GM23338 (cell line): ENCODE measurements around the gene FICD. TPM values are rescaled to one million over a fixed set of nuclear protein-coding genes. Genes with fewer than 3 reads are reported as not detected.

Experiments
- ATAC-seq: fragments of 200-7000 bp; cut with Tn5 transposase; 3 replicates; pipeline ENCODE4 v1.9.1; 2020
- DNase-seq: peaks from one replicate; pipeline ENCODE4 v3.0.0-alpha.2; 2015; ENCODE audit warnings: low spot score
- H2AFZ ChIP-seq: fragments of 200-600 bp; sonication (generic); 2 replicates; pipeline ENCODE4 v1.8.0; 2016; ENCODE audit warnings: antibody characterized with exemption, mild to moderate bottlenecking, moderate library complexity
- H3F3A ChIP-seq: fragments of 200-600 bp; sonication (generic); replicated peaks from 2 replicates; pipeline ENCODE4 v1.8.0; 2017; ENCODE audit warnings: antibody characterized with exemption, mixed run types, low read depth
- H3K27ac ChIP-seq: fragments of 200-600 bp; sonication (generic); 2 replicates; pipeline ENCODE4 v1.6.1; 2016; ENCODE audit warnings: low read depth
- H3K27me3 ChIP-seq: fragments of 200-600 bp; sonication (generic); 2 replicates; pipeline ENCODE4 v1.8.0; 2016; ENCODE audit warnings: mild to moderate bottlenecking, mixed run types, moderate library complexity; ENCODE audit not compliant: insufficient read depth
- H3K36me3 ChIP-seq: fragments of 200-600 bp; sonication (generic); 2 replicates; pipeline ENCODE4 v1.8.0; 2016; ENCODE audit warnings: mild to moderate bottlenecking; ENCODE audit not compliant: insufficient read depth
- H3K4me1 ChIP-seq: fragments of 200-600 bp; sonication (generic); 2 replicates; pipeline ENCODE4 v1.8.0; 2016; ENCODE audit warnings: mild to moderate bottlenecking, moderate library complexity; ENCODE audit not compliant: insufficient read depth
- H3K4me2 ChIP-seq: fragments of 200-600 bp; sonication (generic); 2 replicates; pipeline ENCODE4 v1.7.1; 2017; ENCODE audit warnings: mixed run types
- H3K4me3 ChIP-seq: fragments of 200-600 bp; sonication (generic); 2 replicates; pipeline ENCODE4 v1.6.1; 2016; ENCODE audit warnings: mixed run types
- H3K79me2 ChIP-seq: fragments of 200-600 bp; sonication (generic); replicated peaks from 2 replicates; pipeline ENCODE4 v1.8.0; 2017; ENCODE audit warnings: mild to moderate bottlenecking; ENCODE audit not compliant: insufficient read depth
- H3K9me2 ChIP-seq: fragments of 200-600 bp; sonication (generic); 2 replicates; pipeline ENCODE4 v1.8.0; 2017; ENCODE audit not compliant: insufficient read depth
- H4K20me1 ChIP-seq: fragments of 200-600 bp; sonication (generic); replicated peaks from 2 replicates; pipeline ENCODE4 v1.8.0; 2017; ENCODE audit warnings: mild to moderate bottlenecking; ENCODE audit not compliant: insufficient read depth
- H3K27ac Mint-ChIP-seq: 2 replicates; pipeline ENCODE4 v1.8.0; 2020; ENCODE audit warnings: inconsistent platforms, mild to moderate bottlenecking, moderate library complexity, mixed read lengths
- H3K27me3 Mint-ChIP-seq: 3 replicates; pipeline ENCODE4 v1.8.0; 2022; ENCODE audit warnings: low read depth, mild to moderate bottlenecking, moderate library complexity, mixed read lengths, inconsistent platforms; ENCODE audit not compliant: insufficient read depth, poor library complexity
- H3K36me3 Mint-ChIP-seq: 3 replicates; pipeline ENCODE4 v1.8.0; 2021; ENCODE audit warnings: low read depth, mild to moderate bottlenecking, inconsistent platforms, moderate library complexity, mixed read lengths
- H3K4me1 Mint-ChIP-seq: 3 replicates; pipeline ENCODE4 v1.8.0; 2020; ENCODE audit warnings: mild to moderate bottlenecking, inconsistent platforms, mixed read lengths
- H3K4me3 Mint-ChIP-seq: 3 replicates; pipeline ENCODE4 v1.8.0; 2021; ENCODE audit warnings: moderate library complexity, mild to moderate bottlenecking, inconsistent platforms, mixed read lengths
- H3K9me3 Mint-ChIP-seq: 3 replicates; pipeline ENCODE4 v1.8.0; 2020; ENCODE audit warnings: moderate library complexity, mild to moderate bottlenecking, inconsistent platforms, mixed read lengths
- CREB1 ChIP-seq: fragments of 250-450 bp; sonication (Bioruptor Pico); IDR thresholded peaks from 2 replicates; pipeline ENCODE4 v1.5.0; 2020; ENCODE audit warnings: low read depth, mild to moderate bottlenecking, moderate library complexity
- EZH2phosphoT487 ChIP-seq: fragments of 200-600 bp; sonication (generic); IDR thresholded peaks from one replicate; pipeline ENCODE4 v1.8.1; 2018; ENCODE audit warnings: antibody characterized with exemption; ENCODE audit not compliant: unreplicated experiment
- NANOG ChIP-seq: IDR thresholded peaks from 2 replicates; pipeline ENCODE4 v1.6.1; 2016; ENCODE audit warnings: antibody characterized with exemption, borderline replicate concordance
- REST ChIP-seq: IDR thresholded peaks from one replicate; pipeline ENCODE4 v1.6.1; 2018; ENCODE audit warnings: antibody characterized with exemption; ENCODE audit not compliant: unreplicated experiment
- STAT1 ChIP-seq: IDR thresholded peaks from one replicate; pipeline ENCODE4 v1.6.1; 2016; ENCODE audit warnings: antibody characterized with exemption; ENCODE audit not compliant: unreplicated experiment
- ZNF331 ChIP-seq: fragments of 250-450 bp; sonication (Bioruptor Pico); IDR thresholded peaks from 2 replicates; pipeline ENCODE4 v1.5.0; 2020; ENCODE audit warnings: low read depth, mild to moderate bottlenecking, moderate library complexity
- ZNF462 ChIP-seq: fragments of 250-450 bp; sonication (Bioruptor Pico); IDR thresholded peaks from 2 replicates; pipeline ENCODE4 v1.5.0; 2020; ENCODE audit warnings: mild to moderate bottlenecking, moderate library complexity
- polyA plus RNA-seq: library from polyadenylated mRNA; unstranded; fragments of >200 nt; fragmentation: Nextera tagmentation; extraction: Ambion mirVana; gene quantifications from 2 replicates; pipeline ENCODE4 v1.2.1, GENCODE V29; 2016
- total RNA-seq: library from RNA; depleted of rRNA; stranded (reverse); fragments of >200 nt; shearing (Covaris generic); gene quantifications from 2 replicates; pipeline ENCODE4 v1.2.3, GENCODE V29; 2014
- TF ChIP-seq, protein P1 (sequence below), 2 experiments: fragments of 200-600 bp in 1 of 2; sonication (generic) in 1 of 2; conservative IDR thresholded peaks; 2 replicates each; pipeline versions ENCODE4 v1.5.1 to v1.6.1; 2016 to 2017; ENCODE audit warnings: antibody characterized with exemption in 2 of 2, low read depth in 2 of 2, mild to moderate bottlenecking in 2 of 2, moderate library complexity in 1 of 2

The FICD gene
- total and polyA plus RNA-seq, 2 experiments from 2014 or later = 4.9 to 5.3 TPM

- DNase-seq (no peak), ATAC-seq (no peak)
- no peaks in the 10 kb centered on the region; the same call in 1 of the 2 replicates for H3K79me2 ChIP-seq
- H3F3A ChIP-seq = no peaks in the 10 kb centered on the region
- H2AFZ ChIP-seq = no peak overlapping the region
- Mint-ChIP-seq H3K9me3 (no peaks in the 10 kb centered on the region), H3K36me3 (peaks cover 99% of the 10 kb centered on the region), H3K27me3 (peaks cover 2% of the 10 kb centered on the region), H3K4me1 (no peaks in the 10 kb centered on the region), H3K27ac (peak overlapping the region; percentile 49), H3K4me3 (no peak overlapping the region)
- H3K27me3 ChIP-seq = no peaks in the 10 kb centered on the region
- TF ChIP-seq ZNF462 (CRISPR knock-in tag) (no peak), CREB1 (no peak), EZH2phosphoT487 (no peak), NANOG (no peak), ZNF331 (CRISPR knock-in tag) (no peak), REST (no peak), STAT1 (no peak)
- TF ChIP-seq, protein P1, sequence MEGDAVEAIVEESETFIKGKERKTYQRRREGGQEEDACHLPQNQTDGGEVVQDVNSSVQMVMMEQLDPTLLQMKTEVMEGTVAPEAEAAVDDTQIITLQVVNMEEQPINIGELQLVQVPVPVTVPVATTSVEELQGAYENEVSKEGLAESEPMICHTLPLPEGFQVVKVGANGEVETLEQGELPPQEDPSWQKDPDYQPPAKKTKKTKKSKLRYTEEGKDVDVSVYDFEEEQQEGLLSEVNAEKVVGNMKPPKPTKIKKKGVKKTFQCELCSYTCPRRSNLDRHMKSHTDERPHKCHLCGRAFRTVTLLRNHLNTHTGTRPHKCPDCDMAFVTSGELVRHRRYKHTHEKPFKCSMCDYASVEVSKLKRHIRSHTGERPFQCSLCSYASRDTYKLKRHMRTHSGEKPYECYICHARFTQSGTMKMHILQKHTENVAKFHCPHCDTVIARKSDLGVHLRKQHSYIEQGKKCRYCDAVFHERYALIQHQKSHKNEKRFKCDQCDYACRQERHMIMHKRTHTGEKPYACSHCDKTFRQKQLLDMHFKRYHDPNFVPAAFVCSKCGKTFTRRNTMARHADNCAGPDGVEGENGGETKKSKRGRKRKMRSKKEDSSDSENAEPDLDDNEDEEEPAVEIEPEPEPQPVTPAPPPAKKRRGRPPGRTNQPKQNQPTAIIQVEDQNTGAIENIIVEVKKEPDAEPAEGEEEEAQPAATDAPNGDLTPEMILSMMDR (conservative IDR thresholded peaks at IDR 0.05; ENCODE audit: low read depth in 2 of 2) = no peak
- H3K9me2 ChIP-seq = no peaks in the 10 kb centered on the region
- H3K36me3 ChIP-seq = peaks cover 83% of the 10 kb centered on the region
- no peak overlapping the region for H3K27ac ChIP-seq
- no peaks in the 10 kb centered on the region for H3K4me1 ChIP-seq
- H4K20me1 ChIP-seq = peaks cover 16% of the 10 kb centered on the region
- no peak overlapping the region for H3K4me3 ChIP-seq
- H3K4me2 ChIP-seq = no peak overlapping the region
Observed at GRCh38 chr12:108527166-108527496, 12.1 kb downstream of the FICD start.
